Activated CD8-positive, alpha-beta memory T cell treated with anti-CD3 and anti-CD28 coated beads for 48 hours (primary cell): ENCODE measurements around the gene STX16.
"Not testable (repeated sequence)": the region's sequence is repeated elsewhere in the genome, so short reads cannot be mapped to it uniquely, and the experiment has no call there.

ENCODE experiments used
- DNase-seq, 3 experiments: peaks; one replicate each; pipeline ENCODE4 v3.0.0-alpha.2; 2020; ENCODE audit warnings: low read depth in 2 of 3, low spot score in 2 of 3

The STX16 gene

DNA sequence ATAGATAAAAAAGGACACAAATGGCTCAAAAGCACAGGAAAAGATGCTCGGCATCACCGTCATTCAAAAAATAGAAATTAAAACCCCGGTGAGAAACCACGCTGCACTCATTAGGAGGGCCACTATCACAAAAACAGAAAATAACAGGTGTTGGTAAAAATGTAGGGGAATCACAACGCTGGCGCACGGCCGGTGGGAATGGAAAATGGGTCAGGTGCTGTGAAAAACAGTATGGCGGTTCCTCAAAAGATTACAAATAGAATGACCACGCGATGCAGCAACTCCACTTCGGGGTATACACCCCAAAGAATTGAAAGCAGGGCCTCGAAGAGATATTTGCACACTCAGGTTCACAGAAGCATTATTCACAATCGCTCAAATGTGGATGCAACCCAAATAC is 69.8 kb downstream of the STX16 start:
- DNase-seq = no peak

DNA sequence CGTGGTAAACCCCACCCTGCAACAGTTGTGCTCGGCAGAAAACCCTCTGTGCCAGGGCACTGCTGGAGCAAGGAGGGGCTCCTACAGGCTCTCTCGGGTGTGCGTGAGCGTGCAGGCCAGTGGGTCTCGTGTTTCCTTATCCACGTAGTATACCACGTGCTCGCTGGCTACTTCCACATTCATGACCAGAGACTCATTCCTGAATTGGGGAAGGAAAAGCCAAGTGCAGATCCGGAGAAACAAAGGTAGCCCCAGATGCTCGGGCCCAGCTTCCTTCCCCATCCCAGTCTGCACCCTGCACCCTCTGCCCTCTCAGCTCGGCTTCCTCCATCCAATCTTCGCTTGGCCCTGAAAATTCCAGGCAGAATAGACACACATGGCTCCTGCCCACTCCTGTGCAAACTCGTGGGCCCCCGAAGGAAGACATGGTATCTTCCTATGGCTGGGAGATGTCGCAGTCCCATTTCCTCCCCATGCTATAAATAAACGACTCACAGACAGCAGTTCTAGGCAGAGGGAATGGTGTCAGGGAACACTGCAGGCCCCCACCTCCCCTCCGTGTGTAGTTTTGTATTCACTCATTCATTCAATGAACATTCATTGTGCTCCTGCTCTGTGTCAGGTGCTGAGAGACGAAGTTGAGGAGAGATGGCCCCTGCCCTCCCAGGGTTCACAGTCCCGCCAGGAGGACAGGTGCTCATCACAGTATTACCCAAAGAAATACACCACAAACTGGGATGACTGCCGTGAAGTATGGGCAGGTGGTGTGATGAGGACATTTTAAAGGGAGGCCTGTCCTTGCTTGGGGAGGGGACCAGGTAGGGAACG is 71.1 kb downstream of the STX16 start:
- no peak for DNase-seq

- no peak for DNase-seq
Measured at GRCh38 chr20:58722877-58723627, 72.0 kb downstream of the STX16 start.

- DNase-seq = no peak
Measured at GRCh38 chr20:58723628-58723984, 72.5 kb downstream of the STX16 start.

- not testable (repeated sequence) for DNase-seq
Measured at GRCh38 chr20:58726156-58726555, 75.1 kb downstream of the STX16 start.
